ENCODE results near the gene TLN1.

DNA sequence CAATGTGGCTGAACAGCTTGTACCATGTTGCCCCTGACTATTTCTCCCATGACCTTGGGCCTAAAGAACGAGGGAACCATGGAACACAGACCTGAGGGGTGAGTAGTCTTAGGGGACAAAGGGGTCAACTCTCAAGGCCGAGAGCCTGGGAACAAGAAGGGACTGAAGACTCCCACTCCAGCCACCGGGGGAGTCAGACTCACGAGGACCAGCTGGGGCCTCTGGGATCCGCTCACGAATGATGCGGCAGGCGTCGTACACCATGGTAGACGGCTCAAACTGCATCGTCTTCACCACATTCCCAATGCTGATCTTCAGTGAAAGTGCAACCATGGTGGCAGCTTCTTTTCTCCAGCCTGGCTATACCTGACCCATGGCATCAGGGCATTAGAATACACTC lies 6.6 kb downstream of the TLN1 start:
- TF ChIP-seq POLR2A (IDR thresholded peaks at IDR 0.05; ENCODE audit: low read depth, low read length) = no peak
- TF ChIP-seq, protein P1, sequence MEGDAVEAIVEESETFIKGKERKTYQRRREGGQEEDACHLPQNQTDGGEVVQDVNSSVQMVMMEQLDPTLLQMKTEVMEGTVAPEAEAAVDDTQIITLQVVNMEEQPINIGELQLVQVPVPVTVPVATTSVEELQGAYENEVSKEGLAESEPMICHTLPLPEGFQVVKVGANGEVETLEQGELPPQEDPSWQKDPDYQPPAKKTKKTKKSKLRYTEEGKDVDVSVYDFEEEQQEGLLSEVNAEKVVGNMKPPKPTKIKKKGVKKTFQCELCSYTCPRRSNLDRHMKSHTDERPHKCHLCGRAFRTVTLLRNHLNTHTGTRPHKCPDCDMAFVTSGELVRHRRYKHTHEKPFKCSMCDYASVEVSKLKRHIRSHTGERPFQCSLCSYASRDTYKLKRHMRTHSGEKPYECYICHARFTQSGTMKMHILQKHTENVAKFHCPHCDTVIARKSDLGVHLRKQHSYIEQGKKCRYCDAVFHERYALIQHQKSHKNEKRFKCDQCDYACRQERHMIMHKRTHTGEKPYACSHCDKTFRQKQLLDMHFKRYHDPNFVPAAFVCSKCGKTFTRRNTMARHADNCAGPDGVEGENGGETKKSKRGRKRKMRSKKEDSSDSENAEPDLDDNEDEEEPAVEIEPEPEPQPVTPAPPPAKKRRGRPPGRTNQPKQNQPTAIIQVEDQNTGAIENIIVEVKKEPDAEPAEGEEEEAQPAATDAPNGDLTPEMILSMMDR (conservative IDR thresholded peaks at IDR 0.05; ENCODE audit: low read depth, low read length) = no peak
- TF ChIP-seq USF2 (IDR thresholded peaks at IDR 0.05; ENCODE audit: low read depth, low read length) = no peak
- TF ChIP-seq RFX5 (IDR thresholded peaks at IDR 0.05; ENCODE audit: low read depth, low read length) = no peak
- no peak for TF ChIP-seq RAD21 (IDR thresholded peaks at IDR 0.05; ENCODE audit: low read length)
- TF ChIP-seq FOS (IDR thresholded peaks at IDR 0.05; ENCODE audit: low read depth, low read length) = no peak
- no peak for TF ChIP-seq MXI1 (IDR thresholded peaks at IDR 0.05; ENCODE audit: borderline replicate concordance, low read depth, low read length)
- TF ChIP-seq MAZ (IDR thresholded peaks at IDR 0.05; ENCODE audit: borderline replicate concordance, low read depth, low read length) = no peak
- no peak for TF ChIP-seq BHLHE40 (IDR thresholded peaks at IDR 0.05; ENCODE audit: low read depth, low read length)
- TF ChIP-seq MAFK (IDR thresholded peaks at IDR 0.05; ENCODE audit: low read depth, low read length) = no peak
- TF ChIP-seq RCOR1 (IDR thresholded peaks at IDR 0.05; ENCODE audit: insufficient replicate concordance, low read length) = no peak
- TF ChIP-seq SMC3 (IDR thresholded peaks at IDR 0.05; ENCODE audit: low read depth, low read length) = no peak
- no peak for TF ChIP-seq NFE2L2 (IDR thresholded peaks at IDR 0.05; ENCODE audit: low read depth, low read length)
- TF ChIP-seq CHD1 (IDR thresholded peaks at IDR 0.05; ENCODE audit: low read depth, low read length) = no peak
